NCI-H1930 (cell line): ENCODE measurements around the gene FAM117B.
"Not testable (repeated sequence)": the region's sequence is repeated elsewhere in the genome, so short reads cannot be mapped to it uniquely, and the experiment has no call there.

ENCODE experiments used
- DNase-seq, 2 experiments: peaks; one replicate each; lab custom pipeline; 2025; lab: John Stamatoyannopoulos, UW

Gene FAM117B

GRCh38 chr2:202703091-202703490 lies 68.3 kb downstream of the FAM117B start:
- no peak for DNase-seq

DNA sequence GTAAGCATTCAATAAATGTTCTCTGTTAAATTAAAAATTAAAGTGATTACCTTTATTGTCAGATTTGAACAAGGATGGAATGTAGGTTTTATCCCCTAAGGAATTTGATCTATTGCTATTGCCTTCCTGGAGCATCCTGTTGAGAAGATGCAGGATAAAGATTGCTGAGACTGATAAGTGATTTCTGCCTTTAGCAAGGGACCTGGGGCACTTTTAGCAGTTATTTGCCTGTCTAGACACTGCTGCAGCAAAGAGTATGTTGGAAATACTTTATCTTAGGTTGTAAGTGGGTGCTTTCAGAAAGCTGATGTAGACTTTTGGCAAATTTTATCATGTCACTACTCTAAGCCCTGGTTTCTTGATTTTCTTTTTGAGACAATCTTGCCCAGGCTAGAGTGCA lies 69.5 kb downstream of the FAM117B start:
- DNase-seq: no peak

- DNase-seq: no peak
These were observed 70.8 kb downstream of the FAM117B start for GRCh38 chr2:202705446-202706020.

- not testable (repeated sequence) for DNase-seq
These were observed 80.5 kb downstream of the FAM117B start for GRCh38 chr2:202714971-202715935.

DNA sequence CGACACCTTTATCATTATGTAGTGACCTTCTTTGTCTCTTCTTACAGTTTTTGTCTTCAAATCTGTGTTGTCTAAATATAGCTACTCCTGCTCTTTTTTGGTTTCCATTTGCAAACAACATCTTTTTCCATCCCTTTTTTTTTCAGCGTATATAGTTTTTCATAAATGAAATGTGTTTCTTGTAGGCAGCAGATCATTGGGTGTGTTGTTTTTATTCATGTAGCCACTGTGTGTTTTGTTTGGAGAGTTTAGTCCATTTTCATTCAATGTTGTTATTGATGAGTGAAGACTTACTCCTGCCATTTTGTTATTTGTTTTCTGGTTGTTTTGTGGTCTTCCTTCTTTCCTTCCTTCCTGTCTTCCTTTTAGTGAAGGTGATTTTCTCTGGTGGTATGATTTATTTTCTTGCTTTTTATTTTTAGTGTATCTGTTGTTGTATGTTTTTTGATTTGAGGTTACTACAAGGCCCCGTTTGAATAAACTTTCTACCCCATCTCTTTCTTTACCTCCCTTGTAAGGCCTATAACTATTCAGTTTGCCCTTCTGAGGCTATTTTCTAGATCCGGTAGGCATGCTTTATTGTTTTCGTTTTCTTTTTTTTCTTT lies 81.4 kb downstream of the FAM117B start:
- no peak for DNase-seq

DNA sequence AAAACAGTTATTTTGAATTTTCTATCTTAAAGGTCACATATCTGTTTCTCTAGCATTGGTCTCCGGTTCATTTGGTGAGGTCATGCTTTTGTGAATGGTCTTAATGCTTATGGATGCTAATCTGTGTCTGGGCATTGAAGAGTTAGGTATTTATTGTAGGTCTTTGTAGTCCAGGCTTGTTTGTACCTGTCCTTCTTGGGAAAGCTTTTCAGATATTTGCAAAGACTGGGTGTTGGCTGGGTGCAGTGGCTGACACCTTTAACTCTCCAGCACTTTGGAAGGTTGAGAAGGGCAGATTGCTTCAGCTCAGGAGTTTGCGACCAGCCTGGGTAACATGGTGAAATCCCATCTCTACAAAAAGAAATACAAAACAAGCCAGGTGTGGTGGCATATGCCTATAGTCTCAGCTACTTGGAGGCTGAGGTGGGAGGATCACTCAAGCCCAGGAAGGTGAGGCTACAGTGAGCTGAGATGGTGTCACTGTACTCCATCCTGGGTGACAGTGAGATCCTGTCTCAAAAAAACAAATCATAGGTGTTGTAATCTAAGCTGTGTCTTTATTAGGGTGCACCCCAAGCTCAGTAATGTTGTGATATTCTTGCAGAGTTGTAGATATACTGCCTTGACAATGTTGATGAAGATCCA lies 82.3 kb downstream of the FAM117B start:
- DNase-seq: no peak

DNA sequence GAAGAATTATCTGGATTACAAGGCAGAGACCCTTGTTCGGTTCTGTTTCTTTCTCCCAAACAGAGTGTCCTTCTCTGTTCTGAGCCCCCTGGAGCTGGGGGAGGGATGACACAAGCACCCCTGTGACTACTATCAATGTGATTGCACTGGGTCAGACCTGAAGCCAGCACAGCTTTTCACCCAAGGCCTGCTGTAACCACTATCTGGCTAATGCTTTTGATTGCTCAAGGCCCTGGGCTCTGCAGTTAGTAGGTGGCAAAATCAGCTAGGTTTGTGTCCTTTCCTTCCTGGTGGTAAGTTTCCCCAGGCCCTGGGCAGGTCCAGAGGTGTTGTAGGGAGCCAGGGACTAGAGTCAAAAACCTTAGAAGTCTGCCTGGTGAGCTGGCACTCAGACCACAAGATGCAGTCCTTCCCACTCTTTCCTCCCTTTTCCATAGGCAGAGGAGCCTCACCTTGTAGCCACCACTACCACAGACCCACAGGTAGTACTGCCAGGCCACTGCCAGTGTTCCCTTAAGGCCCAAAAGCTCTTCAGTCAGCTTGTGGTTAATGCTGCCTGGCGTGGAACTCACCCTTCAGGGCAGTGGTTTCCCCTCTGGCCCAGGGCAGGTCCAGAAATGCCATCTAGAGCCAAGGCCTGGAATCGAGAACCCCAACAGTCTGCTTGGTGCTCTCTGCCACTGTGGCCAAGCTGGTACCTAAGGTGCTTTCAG lies 83.0 kb downstream of the FAM117B start:
- no peak for DNase-seq

DNA sequence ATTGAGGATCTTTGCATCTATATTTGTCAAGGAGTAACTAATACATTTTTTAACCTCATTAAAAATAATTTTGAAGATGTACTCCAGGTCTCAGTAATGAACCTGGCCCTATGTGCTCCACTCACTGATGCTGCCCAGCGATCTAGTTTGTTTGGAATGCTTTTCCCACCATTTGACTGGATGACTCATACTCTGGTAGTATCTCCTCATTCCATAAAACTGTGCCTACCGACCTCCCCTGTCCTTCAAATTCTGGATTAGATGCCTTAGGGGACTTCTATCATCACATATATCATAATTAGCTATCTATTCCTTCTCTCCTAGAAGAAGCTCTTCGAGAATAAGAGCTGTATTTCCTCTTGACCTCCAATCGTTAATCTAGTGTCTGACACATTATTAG lies 83.8 kb downstream of the FAM117B start:
- no peak for DNase-seq

DNA sequence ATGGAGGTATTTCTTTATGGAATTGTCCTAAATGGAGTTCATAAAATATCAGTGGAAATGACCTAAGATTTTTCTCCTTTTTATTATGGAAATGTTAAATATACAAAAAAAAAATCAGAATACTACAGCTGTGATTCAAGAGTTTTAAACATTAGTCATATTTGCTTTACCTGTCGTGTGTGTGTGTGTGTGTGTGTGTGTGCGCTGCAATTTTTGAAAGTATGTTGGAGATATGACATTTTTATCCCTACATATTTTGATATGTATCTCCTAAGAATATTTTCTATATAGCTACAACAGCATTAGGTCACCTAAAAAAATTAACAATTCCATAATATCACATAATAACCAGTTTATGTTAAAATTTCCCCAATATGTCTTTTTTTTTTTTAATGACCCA lies 85.5 kb downstream of the FAM117B start:
- no peak for DNase-seq

DNA sequence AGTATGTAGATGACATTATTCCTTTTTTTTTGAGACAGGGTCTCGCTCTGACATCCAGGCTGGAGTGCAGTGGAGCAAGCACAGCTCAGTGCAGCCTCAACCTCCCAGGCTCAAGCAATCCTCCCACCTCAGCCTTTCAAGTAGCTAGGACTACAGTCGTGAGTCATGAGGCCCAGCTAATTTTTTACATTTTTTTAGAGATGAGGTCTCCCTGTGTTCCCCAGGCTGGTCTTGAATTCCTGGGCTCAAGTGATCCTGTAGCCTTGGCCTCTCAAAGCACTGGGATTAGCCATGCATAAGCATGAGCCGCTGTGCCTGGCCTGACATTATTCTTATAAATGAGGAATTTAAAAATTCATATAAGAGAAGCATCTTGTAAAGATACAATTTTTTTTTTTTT lies 86.9 kb downstream of the FAM117B start:
- no peak for DNase-seq

- no peak for DNase-seq
These were observed 89.0 kb downstream of the FAM117B start for GRCh38 chr2:202723746-202724145.

DNA sequence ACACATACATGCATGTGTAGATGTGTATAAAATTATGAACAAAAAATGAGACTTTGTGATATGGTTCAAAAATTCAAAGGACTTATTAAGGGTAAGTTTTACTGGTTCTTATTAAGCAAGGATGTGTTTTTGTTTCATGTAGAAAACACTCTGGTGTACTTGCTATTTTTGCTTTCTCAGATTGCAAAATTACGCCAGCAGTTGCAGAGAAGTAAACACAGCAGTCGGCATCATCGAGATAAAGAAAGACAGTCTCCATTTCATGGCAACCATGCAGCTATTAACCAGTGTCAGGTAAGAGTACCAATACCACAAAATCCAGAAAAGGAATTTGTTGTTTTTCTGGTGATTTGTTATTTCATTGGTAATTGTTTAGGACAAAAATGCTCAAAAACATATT lies 91.3 kb downstream of the FAM117B start:
- no peak for DNase-seq

DNA sequence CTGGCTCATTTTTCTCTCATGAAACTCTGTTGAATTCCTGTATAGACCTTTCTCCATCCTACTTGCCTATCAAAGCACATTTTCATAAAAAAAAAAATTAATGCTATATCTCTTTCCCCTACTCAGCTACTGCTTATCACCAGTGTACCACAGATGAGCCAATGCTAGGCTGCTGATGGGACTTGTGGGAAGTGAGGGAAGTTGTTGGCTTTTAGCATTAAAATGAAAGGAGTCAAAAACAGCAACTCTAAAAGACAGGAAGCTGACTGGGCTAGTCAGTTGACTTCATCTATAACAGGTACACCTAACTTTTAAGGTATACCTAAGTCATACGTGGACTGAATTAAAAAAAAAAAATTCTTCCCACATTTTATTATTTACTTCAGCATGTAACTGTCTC lies 102.1 kb downstream of the FAM117B start:
- DNase-seq: no peak

- DNase-seq: no peak
These were observed 108.8 kb downstream of the FAM117B start for GRCh38 chr2:202743613-202744012.

DNA sequence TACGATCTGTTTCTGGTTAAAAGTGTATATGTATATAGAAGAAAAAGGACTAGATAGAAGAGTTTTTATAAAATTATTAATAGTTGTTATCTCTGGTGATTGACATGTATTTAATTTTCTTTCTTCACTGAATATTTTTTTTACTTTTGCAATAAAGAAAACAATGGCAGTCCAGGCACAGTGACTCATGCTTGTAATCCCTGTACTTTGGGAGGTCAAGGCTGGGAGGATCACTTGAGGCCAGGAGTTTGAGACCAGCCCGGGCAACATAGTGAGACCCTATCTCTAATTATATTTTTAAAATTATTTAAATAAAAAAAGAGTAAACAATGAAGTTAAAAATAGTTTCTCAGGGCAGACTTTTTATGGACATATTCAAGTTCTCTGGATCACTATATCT lies 114.7 kb downstream of the FAM117B start:
- DNase-seq: no peak

DNA sequence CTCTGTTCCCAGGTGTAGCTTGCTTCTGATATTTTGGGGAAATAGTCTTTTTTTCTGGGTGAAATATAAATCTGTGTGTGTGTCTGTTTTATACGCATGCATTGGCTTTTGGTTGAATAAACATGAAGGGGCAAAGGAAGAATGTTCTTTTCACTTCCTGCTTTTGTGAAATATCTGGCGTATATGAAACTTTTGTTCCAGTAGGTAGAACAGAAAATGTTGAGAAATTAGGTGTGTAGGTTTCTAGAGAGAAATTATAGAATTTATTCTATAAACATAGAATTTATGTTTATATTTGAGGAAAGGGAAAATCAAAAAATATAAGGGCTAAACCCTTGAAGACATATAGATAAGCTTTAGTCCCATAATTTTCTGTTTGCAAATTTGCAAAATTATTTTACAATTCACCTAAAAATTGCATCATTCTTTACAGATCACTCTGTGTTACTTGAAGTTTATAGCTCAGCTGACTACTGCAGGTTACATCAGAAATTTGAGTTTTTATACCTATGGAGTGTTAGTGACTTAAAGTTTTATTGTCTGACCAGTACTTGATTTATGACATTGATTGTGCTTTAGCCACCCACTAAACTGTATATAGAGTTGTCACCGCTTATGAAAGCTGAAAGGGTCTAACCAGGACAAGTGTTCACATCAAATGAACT lies 116.1 kb downstream of the FAM117B start:
- DNase-seq: no peak

DNA sequence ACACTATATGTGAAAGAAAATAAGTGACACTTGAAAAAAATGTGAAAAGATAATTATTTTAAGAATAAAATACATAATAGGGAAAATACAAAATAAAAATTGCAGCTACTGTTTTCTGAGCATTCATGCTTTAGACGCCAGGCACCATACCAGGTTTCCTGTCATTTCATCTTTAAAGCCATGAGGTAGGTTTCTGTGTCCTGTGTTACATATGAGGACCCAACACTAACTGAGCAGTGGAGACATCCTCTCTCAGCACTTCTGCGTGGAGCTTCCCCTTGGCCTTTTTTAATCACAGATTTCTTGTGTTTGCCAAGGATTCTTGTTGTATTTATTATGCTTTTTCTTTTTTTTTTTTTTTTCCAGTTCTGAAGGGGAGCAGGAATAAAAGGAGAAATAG lies 117.3 kb downstream of the FAM117B start:
- DNase-seq: no peak

GRCh38 chr2:202754936-202755335 lies 120.2 kb downstream of the FAM117B start:
- DNase-seq: no peak

- no peak for DNase-seq
These were observed 121.8 kb downstream of the FAM117B start for GRCh38 chr2:202756598-202756997.

GRCh38 chr2:202757339-202757738 lies 122.6 kb downstream of the FAM117B start:
- DNase-seq: no peak

DNA sequence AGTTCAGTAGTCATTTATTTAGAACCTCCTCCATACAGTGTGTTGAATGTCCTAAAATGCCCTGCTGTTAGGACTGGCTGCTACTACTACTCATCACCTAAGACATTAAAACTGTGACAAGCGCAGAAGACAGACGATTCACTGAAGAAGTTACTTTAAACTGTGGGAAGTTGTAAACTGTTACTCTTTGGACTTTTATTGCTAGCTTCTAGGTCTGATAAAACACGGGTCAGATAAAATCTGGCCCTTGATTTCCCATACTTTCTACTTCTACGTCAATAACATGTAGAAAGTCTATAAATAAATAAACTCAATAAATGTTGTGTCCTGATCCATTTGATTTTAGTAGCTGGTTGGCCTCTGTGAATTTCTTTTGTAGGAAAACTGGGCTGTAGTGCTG lies 123.4 kb downstream of the FAM117B start:
- no peak for DNase-seq
